Activated CD8-positive, alpha-beta T cell treated with anti-CD3 and anti-CD28 coated beads, Interleukin-2, amount 10 ng/mL, durations not matched to agents 7 days and 5 days (primary cell): ENCODE data around the gene PARD3. TPM values are rescaled to one million over a fixed set of nuclear protein-coding genes. Genes with fewer than 3 reads are reported as not detected.
"Not testable (repeated sequence)": the region's sequence is repeated elsewhere in the genome, so short reads cannot be mapped to it uniquely, and the experiment has no call there.

ENCODE experiments used
- ATAC-seq: fragments of 150-1000 bp; cut with Tn5 transposase; one replicate; pipeline ENCODE4 v1.10.0; 2021; ENCODE audit warnings: moderate library complexity
- CTCF ChIA-PET: fragments of 350-600 bp; sonication (Branson Sonifier 250); formaldehyde crosslinking; loops from one replicate; lab custom pipeline; 2021; ENCODE audit warnings: antibody characterized with exemption; lab: Charles Lee
- POLR2A ChIA-PET: fragments of 350-600 bp; sonication (Branson Sonifier 250); formaldehyde crosslinking; loops from one replicate; lab custom pipeline; 2021; ENCODE audit warnings: antibody characterized with exemption; lab: Charles Lee
- DNase-seq: peaks from one replicate; pipeline ENCODE4 v3.0.0-alpha.2; 2020
- H3K27ac Mint-ChIP-seq: one replicate; pipeline ENCODE4 v1.8.0; 2021; ENCODE audit warnings: mild to moderate bottlenecking, mixed read lengths
- H3K27me3 Mint-ChIP-seq: one replicate; pipeline ENCODE4 v1.8.0; 2021; ENCODE audit warnings: low read depth, mixed read lengths
- H3K36me3 Mint-ChIP-seq: one replicate; pipeline ENCODE4 v1.8.0; 2021; ENCODE audit warnings: low read depth, mixed read lengths
- H3K4me1 Mint-ChIP-seq: one replicate; pipeline ENCODE4 v1.8.0; 2021; ENCODE audit warnings: low read depth, mixed read lengths
- H3K4me3 Mint-ChIP-seq: one replicate; pipeline ENCODE4 v1.8.0; 2021; ENCODE audit warnings: mild to moderate bottlenecking, mixed read lengths
- H3K9me3 Mint-ChIP-seq: one replicate; pipeline ENCODE4 v1.8.0; 2022; ENCODE audit warnings: mixed read lengths; ENCODE audit not compliant: insufficient read depth
- total RNA-seq, 2 experiments: library from RNA; stranded (reverse); gene quantifications; one replicate each; pipeline ENCODE4 v1.2.3, GENCODE V29; 2021

PARD3 gene
- total RNA-seq, 2 experiments from 2014 or later: 0.63 to 0.68 TPM

DNA sequence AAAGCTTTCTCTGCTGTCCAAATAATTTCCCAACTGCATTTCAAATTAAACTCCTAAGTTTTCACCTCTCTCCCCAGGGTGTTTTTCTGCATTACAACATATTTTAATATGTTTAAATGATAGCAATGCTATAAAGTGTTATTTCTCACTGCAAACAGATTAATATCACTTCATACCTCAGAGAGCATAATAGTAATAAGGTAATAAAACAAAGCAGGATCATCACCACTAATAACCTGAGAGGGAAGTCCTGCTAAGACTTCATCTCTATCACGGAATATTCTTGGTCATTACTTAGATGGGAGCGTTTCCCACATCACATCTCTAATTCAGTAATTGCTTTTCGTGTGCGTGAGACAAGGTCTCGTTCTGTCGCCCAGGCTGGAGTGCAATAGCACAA lies 168.8 kb downstream of the PARD3 start:
- no peak overlapping the region for H3K4me3 Mint-ChIP-seq
- DNase-seq: no peak
- H3K36me3 Mint-ChIP-seq: no peaks in the 10 kb centered on the region
- ATAC-seq: no peak
- CTCF ChIA-PET: interaction anchor here (1.3 to 2.3 kb wide), 2 partner anchors 9 kb away, joined by 6 to 24 read pairs; no protein-coding TSS in a partner anchor
- no peaks in the 10 kb centered on the region for H3K9me3 Mint-ChIP-seq
- H3K27ac Mint-ChIP-seq: no peak overlapping the region
- no peaks in the 10 kb centered on the region for H3K4me1 Mint-ChIP-seq
- POLR2A ChIA-PET: no interaction called here
- no peaks in the 10 kb centered on the region for H3K27me3 Mint-ChIP-seq

DNA sequence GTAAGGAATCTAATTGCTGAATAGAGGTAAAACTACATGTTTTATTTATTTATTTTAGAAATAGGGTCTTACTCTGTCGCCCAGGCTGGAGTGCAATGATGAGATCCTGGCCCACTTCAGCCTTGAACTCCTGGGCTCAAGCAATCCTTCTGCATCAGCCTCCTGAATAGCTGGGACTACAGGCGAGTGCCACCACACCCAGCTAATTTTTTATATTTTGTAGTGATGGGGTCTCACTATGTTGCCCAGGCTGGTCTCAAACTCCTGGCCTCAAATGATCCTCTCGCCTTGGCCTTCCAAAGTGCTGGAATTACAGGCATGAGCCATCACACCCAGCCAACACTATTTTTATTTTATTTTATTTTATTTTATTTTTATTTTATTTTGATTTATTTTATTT lies 170.3 kb downstream of the PARD3 start:
- POLR2A ChIA-PET, H3K36me3 Mint-ChIP-seq, DNase-seq, H3K9me3 Mint-ChIP-seq, H3K4me3 Mint-ChIP-seq, H3K4me1 Mint-ChIP-seq, ATAC-seq, CTCF ChIA-PET, H3K27me3 Mint-ChIP-seq, H3K27ac Mint-ChIP-seq: not testable (repeated sequence)

DNA sequence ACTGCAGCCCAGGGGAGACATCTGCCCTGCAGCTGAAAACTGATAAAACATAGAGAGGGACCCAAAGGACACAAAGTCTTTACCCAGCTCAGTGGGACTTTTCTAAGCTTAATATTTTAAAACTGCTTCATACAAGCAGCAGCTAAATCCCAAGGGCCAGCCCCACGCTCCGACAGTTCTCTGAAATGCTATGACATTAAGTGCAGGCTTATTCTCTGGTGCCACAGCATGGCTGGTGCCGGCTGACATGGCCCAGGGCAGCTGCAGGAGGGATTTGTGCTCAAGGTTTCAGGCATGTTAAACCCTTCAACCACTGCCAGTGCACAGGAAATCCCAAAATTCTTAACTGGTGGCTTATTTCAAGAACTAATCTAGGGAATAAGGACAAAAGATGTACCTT lies 170.9 kb downstream of the PARD3 start:
- ChIA-PET POLR2A (no interaction called here), CTCF (no interaction called here)
- DNase-seq: no peak
- no peak overlapping the region for H3K4me3 Mint-ChIP-seq
- no peak for ATAC-seq
- no peaks in the 10 kb centered on the region for H3K9me3 Mint-ChIP-seq
- H3K4me1 Mint-ChIP-seq: no peaks in the 10 kb centered on the region
- H3K27me3 Mint-ChIP-seq: no peaks in the 10 kb centered on the region
- H3K27ac Mint-ChIP-seq: no peak overlapping the region
- H3K36me3 Mint-ChIP-seq: no peaks in the 10 kb centered on the region

DNA sequence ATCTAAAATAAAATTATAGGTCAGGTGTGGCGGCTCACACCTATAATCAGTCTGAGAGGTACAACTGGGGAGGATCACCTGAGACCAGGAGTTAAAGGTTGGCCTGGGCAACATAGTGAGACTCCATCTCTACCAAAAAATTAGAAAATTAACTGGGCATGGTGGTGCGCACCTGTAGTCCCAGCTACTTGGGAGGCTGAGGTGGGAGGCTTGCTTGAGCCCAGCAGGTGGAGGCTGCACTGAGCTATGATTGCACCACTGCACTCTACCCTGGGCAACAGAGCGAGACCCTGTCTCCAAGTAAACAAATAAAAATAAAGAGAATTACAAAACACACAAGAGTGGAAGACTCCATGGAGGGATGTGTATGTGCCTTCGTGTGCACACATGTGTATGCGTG lies 171.5 kb downstream of the PARD3 start:
- ATAC-seq (no peak), DNase-seq (no peak)
- Mint-ChIP-seq H3K4me3 (no peak overlapping the region), H3K27me3 (no peaks in the 10 kb centered on the region), H3K4me1 (no peaks in the 10 kb centered on the region), H3K27ac (no peak overlapping the region), H3K9me3 (no peaks in the 10 kb centered on the region), H3K36me3 (no peaks in the 10 kb centered on the region)
- ChIA-PET CTCF (no interaction called here), POLR2A (no interaction called here)

DNA sequence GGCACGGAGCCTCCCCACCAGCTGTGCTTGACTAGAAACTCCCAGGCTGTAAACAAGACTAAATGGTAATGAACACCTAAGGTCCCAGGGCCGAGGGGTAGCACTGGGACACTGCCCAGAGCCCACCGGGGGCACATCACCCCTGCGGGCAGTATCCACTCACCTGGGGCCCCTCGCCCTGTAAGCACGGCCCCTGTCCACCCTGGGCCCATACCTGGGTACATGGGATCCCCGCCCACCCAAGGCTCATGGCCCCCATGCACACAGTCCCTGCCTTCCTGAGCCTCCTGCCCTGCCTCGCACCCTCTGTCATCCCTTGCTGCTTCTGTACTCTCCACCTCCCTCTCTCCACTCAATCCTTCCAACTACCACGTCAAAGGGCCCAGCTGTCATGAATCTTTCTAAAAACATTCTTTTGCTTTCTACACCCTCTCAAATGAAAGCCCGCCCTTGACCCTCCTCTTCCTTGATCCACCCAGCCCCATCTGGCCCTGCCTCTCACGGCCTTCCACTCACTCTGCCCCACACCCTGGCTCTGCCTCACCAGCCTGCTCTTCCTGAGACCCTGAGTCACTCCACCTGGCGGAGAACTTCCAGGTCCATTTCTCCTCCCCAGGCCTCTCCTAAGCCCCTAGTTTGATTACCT lies 173.1 kb downstream of the PARD3 start:
- Mint-ChIP-seq H3K4me1 (no peaks in the 10 kb centered on the region), H3K9me3 (no peaks in the 10 kb centered on the region), H3K4me3 (no peak overlapping the region), H3K27ac (no peak overlapping the region), H3K27me3 (no peaks in the 10 kb centered on the region), H3K36me3 (no peaks in the 10 kb centered on the region)
- CTCF ChIA-PET: no interaction called here
- POLR2A ChIA-PET: no interaction called here
- ATAC-seq (no peak), DNase-seq (no peak)

DNA sequence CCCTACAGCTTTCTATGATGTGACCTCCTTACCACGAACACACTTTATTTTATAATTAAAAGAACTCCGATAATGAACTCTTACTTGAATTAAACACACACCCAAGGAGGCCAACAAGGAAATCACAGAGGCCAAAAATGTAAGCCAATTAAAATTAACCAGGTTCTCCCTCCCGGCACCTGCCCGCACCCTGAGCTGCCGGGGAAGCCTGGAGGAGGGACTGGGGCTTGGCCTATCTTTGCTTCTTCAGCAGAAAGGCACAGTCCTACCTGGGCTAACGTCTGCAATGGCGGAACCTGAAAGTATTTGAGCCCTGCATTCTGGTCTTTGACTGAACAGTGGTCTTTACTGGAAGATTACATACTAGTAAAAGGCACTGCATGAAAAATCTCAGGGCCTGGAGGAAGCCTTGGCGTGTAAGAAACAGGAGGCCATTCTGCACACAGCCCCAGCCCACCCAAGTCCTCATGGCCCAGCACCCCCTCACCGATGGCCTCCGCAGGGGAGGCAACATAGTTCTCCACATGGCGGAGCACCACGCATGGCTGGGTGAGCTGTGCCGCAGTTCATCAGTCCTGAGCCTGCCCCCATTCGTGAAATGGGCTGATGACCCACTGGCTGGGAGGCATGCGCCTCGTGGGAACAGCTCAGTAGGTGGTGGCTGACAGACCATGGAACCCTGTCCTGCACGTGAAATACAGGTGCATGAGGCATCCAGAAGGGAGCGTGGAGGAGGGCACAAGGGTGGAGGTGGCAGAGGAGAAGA lies 173.8 kb downstream of the PARD3 start:
- ATAC-seq: no peak
- ChIA-PET POLR2A (no interaction called here), CTCF (no interaction called here)
- no peaks in the 10 kb centered on the region for H3K27me3 Mint-ChIP-seq
- H3K4me1 Mint-ChIP-seq: no peaks in the 10 kb centered on the region
- DNase-seq: no peak
- no peaks in the 10 kb centered on the region for H3K9me3 Mint-ChIP-seq
- H3K4me3 Mint-ChIP-seq: no peak overlapping the region
- H3K27ac Mint-ChIP-seq: no peak overlapping the region
- H3K36me3 Mint-ChIP-seq: no peaks in the 10 kb centered on the region

DNA sequence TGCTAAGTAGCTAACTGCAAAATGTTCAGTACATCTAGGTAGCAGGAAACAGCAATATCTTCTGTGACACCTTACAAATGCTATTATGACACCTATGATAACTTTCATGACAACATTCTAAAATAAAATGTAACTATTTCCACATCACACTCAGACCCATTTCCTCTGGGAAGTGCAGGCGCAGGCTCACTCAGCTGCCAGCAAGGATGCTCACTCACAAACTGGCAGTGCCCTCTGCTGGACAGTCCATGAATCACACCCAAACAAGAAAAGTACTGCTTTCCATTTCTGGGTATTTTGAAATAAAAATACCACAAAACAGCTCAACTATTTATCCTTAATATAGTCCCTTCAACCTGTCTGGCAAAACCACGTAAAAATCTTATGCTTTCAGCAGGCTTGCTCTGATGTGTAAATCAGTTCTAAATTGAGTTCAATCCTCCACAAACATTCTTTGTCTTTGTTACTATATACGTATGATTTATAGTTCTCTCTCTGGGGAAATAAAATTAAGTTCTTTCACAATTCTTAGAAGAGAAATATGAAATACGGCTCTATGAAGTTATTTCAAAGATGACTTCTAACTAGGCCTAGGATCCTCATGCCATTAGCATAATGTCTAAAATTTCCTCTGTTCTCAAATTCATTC lies 176.6 kb downstream of the PARD3 start:
- Mint-ChIP-seq H3K9me3 (no peaks in the 10 kb centered on the region), H3K27ac (no peak overlapping the region), H3K4me1 (no peaks in the 10 kb centered on the region), H3K27me3 (no peaks in the 10 kb centered on the region), H3K4me3 (no peak overlapping the region), H3K36me3 (no peaks in the 10 kb centered on the region)
- peak; percentile 75 for DNase-seq
- POLR2A ChIA-PET: no interaction called here
- CTCF ChIA-PET: interaction anchor here (0.6 to 2.9 kb wide), 24 partner anchors 8 to 1445 kb away, joined by 3 to 27 read pairs (median 4); no protein-coding TSS in a partner anchor
- ATAC-seq: no peak

DNA sequence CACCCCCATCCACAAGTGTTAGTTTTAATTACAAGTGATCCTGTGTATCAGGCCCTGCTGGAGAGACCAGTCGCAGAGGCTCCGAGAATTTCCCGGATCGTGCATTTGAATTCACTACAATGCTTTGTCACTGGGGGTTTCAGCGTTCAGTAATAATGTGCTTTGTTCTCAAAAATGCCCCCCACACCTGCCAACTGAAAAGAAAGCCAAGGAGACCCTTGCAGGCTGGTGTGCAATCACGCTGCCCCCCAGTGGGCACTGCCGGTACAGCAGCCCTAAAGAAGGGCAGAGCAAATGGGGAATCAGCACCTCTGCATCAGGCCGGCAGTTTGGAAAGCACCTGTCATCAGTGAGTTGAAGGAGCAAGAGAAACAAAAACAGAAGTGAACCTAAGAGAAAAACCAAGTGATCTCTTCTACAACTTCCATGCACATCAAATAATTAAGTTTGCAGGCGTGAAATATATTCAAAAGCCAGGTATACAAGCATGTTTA lies 177.6 kb downstream of the PARD3 start:
- H3K9me3 Mint-ChIP-seq: no peaks in the 10 kb centered on the region
- H3K36me3 Mint-ChIP-seq: no peaks in the 10 kb centered on the region
- no peaks in the 10 kb centered on the region for H3K4me1 Mint-ChIP-seq
- H3K27me3 Mint-ChIP-seq: no peaks in the 10 kb centered on the region
- ATAC-seq: peak; percentile 57
- ChIA-PET CTCF (interaction anchor here (0.6 to 2.9 kb wide), 18 partner anchors 9 to 1444 kb away, joined by 3 to 27 read pairs (median 4); no protein-coding TSS in a partner anchor), POLR2A (no interaction called here)
- DNase-seq: peak; percentile 63
- no peak overlapping the region for H3K27ac Mint-ChIP-seq
- no peak overlapping the region for H3K4me3 Mint-ChIP-seq

DNA sequence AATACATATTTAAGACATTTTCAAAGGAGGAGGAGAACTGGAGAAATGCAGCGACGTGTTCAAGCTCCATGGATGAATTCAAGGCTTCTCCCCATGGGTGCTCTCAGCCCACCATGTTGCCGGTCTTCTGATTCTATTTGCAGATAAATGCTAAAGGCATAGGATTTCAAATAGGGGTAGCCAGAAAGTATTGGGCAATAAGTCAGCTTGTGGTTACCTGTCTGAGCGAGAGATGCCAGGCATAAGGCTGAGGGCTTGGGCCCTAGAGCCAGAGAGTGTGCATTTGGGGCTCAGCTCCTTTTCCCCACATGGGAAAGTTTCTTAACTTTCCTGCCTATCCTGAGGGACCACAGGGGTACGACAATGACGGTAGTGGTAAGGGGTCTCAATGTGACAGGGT lies 180.0 kb downstream of the PARD3 start:
- Mint-ChIP-seq H3K4me3 (no peak overlapping the region), H3K9me3 (no peaks in the 10 kb centered on the region), H3K4me1 (no peaks in the 10 kb centered on the region), H3K27me3 (no peaks in the 10 kb centered on the region), H3K27ac (no peak overlapping the region), H3K36me3 (no peaks in the 10 kb centered on the region)
- ATAC-seq: no peak
- no peak for DNase-seq
- POLR2A ChIA-PET: no interaction called here
- CTCF ChIA-PET: interaction anchor here (1.1 kb wide), 1 partner anchor 13 kb away, joined by 3 read pairs; no protein-coding TSS in a partner anchor

DNA sequence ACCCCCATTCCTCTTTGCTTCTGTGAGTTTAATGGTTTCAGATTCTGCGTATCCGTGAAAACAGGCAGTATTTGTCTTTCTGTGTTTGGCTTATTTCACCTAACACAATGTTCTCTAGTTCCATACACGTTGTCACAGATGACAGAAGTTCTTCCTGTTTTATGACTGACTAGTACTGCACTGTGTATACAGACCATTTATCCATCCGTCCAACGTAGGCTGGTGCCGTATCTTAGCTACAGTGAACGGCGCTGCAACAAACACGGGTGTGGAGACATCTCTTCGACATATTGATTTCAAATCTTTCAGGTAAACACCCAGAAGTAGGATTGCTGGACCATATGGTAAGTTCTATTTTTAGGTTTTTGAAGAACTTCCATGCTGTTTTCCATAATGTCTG lies 181.7 kb downstream of the PARD3 start:
- no peak for ATAC-seq
- H3K9me3 Mint-ChIP-seq: no peaks in the 10 kb centered on the region
- no peaks in the 10 kb centered on the region for H3K27me3 Mint-ChIP-seq
- no peak overlapping the region for H3K27ac Mint-ChIP-seq
- H3K4me3 Mint-ChIP-seq: no peak overlapping the region
- POLR2A ChIA-PET: no interaction called here
- no peaks in the 10 kb centered on the region for H3K36me3 Mint-ChIP-seq
- no peaks in the 10 kb centered on the region for H3K4me1 Mint-ChIP-seq
- no peak for DNase-seq
- CTCF ChIA-PET: interaction anchor here (1.0 to 1.1 kb wide), 2 partner anchors 111 to 238 kb away, joined by 3 read pairs; no protein-coding TSS in a partner anchor

DNA sequence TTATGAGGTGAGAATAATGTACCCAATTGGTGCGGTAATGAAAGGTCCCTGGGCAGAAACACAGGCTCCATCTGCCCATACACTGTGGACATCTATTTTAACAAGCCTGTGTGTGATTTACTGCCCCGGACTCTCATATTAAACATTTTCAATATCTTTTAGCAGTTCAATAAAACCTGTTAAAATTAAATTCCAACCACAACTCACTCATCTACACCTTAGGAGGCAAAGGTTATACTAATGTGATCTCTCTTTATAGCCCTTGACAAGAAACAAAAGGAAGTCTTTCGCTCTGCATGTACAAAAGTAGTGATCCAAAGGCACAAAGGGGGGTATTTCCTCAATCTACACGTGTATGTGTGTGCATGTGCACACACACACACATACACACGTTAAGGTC lies 186.0 kb downstream of the PARD3 start:
- Mint-ChIP-seq H3K4me1 (no peaks in the 10 kb centered on the region), H3K27ac (no peak overlapping the region), H3K36me3 (no peaks in the 10 kb centered on the region), H3K9me3 (no peaks in the 10 kb centered on the region), H3K4me3 (no peak overlapping the region), H3K27me3 (no peaks in the 10 kb centered on the region)
- DNase-seq (no peak), ATAC-seq (no peak)
- CTCF ChIA-PET: interaction anchor here (1.5 to 1.6 kb wide), 2 partner anchors 9 kb away, joined by 4 to 5 read pairs; no protein-coding TSS in a partner anchor
- POLR2A ChIA-PET: no interaction called here
